GM21515 (cell line): ENCODE measurements around the gene CDCA3.
"Not testable (repeated sequence)": the region's sequence is repeated elsewhere in the genome, so short reads cannot be mapped to it uniquely, and the experiment has no call there.

Experiments used
- ATAC-seq: cut with Tn5 transposase; IDR thresholded peaks from one replicate; pipeline ENCODE4 v1.9.1; 2021; ENCODE audit not compliant: unreplicated experiment

The CDCA3 gene

DNA sequence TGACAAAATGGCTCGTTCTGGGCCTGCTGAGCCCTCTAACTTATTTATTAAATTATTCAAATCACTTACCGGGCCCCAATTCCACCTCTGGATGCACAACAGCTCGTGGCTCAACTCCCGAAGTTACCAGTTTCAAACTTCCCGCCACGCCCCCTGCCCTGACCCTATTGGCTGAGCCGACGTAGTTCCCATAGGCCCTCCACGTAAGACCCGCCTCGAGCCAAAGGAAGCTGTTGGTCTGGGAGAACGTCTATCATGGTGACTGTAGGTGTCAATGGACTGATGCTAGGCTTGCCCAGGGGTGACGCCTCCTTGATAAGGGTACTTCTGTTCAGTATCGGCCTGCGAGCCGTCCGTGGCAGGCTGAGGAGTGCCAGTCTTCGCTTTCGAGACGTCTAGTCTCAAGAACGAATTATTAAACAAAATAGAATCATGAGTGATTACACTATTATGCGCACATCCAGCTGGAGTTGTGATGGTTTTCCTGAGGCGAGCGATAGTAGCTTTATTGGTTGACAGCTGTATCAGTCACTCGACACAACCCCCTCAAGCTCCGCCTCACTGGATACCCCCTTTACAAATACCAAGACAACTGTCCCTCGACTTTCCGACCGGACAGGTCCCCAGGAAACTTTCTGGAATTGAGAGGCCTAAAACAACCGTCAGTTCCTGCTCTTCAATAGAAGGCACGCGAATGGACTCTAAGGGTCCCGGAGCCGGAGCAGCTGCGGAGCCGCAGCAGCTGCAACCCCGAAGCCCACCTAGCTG, at the start of gene CDCA3:
Gene CDCA3 (minus strand): TSS at position 134 of the 768 bp plus-strand sequence. CDS start 334 bp downstream, outside the sequence.
- peak; percentile 55 for ATAC-seq

DNA sequence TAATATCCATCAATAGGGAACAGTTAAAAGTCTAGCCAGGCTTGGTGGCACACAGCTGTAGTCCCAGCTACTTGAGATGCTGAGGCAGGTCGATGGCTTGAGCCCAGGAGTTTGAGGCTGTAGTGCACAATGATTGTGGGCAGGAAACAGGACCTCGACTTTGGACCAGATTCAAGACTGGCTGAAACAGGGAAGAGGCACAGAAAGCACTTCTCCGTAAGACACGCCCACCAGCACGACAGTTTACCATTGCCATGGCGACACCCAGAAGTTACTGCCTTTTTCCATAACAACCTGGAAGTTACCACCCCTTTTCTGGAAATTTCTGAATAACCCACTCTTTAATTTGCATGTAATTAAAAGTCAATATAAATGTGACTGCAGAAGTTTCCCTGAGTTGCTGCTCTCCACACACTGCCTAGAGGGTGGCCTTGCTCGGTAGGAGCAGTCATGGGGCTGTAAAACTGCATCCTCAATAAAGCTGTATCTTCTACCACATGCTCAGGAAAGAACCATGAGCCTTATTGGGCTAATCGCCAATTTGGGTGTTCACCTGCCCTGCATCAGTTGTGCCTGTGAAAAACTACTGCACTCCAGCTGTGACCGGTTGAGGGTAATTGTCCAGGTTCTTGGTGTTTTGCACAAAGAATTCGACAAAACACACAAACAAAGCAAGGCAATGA, 48.9 kb upstream of the CDCA3 start:
- ATAC-seq: no peak

DNA sequence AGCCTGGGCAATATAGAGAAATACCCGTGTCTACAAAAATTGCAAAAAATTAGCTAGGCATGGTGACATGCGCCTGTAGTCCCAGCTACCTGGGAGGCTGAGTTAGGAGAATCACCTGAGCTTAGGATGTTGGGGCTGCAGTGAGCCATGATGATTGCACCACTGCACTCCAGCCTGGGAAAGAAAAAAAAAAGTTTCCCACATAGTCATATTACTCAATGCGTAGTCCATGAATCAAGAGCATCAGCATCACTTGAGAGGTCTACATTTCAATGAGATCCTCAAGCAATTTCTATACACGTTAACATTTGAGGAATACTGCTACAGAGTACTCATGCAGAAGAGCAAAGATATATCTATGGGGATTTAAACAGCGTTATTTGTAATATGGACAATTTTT, 48.3 kb upstream of the CDCA3 start:
- ATAC-seq: no peak

DNA sequence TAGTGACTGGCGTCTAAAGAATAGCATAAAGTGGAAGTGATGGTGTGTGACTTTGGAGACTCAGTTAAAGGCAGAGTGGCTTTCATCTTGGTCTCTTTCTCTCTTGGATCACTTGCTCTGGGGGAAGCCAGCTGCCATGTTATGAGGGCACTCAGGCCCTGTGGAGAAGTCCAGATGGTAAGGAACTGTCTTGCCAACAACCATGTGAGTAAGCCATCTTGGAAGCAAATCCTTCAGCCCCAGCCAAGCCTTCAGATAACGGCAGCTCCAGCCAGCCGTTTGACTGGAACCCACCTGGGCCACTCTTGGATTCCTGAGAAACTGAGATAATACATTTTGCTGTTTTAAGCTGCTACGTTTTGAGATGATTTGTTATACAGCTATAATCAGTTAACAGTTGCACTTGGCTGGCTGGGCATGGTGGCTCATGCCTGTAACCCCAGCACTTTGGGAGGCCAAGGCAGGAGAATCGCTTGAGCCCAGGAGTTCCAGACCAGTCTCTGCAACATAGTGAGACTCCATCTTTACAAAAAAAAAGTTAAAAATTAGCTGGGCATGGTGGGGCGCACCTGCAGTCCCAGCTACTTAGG, 45.9 kb upstream of the CDCA3 start:
- ATAC-seq: no peak

GRCh38 chr12:6894321-6894720, 43.2 kb upstream of the CDCA3 start:
- no peak for ATAC-seq

- not testable (repeated sequence) for ATAC-seq
These were observed 41.6 kb upstream of the CDCA3 start for GRCh38 chr12:6892683-6893082.

DNA sequence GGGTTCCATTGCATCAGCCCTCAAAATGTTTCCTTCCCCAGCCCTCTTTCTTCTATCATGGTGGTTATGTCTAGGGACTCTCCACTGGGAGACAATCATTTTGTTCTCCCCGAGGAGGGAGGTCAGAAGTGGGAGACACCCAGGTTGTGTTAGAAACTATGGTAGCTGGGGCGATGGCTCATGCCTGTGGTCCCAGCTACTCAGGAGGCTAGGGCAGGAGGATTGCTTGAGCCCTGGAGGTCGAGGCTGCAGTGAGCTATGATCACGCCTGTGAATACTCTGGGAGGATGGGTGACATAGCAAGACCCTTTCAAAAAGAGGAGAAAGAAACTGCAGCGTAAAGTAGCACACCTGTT, 40.5 kb upstream of the CDCA3 start:
- ATAC-seq: no peak

- ATAC-seq: peak; percentile 94
These were observed 39.9 kb upstream of the CDCA3 start for GRCh38 chr12:6890789-6891645.

DNA sequence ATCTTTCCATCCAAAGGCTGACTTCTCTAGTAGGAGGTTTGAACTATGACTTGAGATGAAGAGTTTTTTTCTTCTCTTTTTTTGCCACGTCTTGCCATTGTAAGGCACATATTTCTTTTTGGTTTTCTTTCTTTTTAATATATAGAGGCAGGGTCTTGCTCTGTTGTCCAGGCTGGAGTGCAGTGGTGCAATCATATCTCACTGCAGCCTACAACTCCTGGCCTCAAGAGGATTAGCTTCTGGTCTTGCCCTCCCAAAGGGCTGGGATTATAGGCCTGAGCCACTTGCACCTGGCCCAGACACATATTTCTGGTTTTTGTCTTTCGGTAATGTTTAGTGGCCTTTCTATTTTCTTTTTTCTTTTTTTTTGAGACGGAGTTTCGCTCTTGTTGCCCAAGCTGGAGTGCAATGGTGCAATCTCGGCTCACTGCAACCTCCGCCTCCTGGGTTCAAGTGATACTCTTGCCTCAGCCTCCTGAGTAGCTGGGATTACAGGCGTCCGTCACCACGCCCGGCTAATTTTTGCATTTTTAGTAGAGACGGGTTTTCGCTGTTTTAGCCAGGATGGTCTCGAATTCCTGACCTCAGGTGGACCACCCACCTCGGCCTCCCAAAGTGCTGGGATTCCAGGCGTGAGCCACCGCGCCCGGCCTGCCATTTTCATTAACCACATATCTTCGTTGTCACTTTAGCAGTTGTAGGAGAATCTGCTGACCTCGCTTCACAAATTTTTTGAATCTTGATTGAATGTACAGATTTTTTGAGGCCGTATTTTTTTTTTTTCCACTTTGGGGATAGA, 38.9 kb upstream of the CDCA3 start:
- not testable (repeated sequence) for ATAC-seq

- not testable (repeated sequence) for ATAC-seq
These were observed 37.7 kb upstream of the CDCA3 start for GRCh38 chr12:6888794-6889193.

- no peak for ATAC-seq
These were observed 37.3 kb upstream of the CDCA3 start for GRCh38 chr12:6888360-6888759.

GRCh38 chr12:6887460-6887859, 36.4 kb upstream of the CDCA3 start:
- no peak for ATAC-seq

DNA sequence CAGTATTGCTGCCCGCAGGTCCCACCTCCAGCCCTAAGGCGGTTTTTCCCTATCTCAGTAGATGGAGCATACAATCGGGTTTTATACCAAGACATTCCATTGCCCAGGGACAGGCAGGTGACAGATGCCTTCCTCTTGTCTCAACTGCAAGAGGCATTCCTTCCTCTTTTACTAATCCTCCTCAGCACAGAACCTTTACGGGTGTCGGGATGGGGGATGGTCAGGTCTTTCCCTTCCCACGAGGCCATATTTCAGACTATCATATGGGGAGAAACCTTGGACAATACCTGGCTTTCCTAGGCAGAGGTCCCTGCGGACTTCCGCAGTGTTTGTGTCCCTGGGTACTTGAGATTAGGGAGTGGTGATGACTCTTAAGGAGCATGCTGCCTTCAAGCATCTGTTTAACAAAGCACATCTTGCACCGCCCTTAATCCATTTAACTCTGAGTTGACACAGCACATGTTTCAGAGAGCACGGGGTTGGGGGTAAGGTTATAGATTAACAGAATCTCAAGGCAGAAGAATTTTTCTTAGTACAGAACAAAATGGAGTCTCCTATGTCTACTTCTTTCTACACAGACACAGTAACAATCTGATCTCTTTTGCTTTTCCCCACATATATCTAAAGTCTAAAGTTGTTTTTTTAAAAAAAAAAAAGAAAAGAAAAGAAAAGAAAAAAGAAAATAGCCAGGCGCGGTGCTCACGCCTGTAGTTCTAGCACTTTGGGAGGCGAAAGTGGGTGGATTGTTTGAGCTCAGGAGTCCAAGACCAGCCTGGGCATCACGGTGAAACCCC, 35.3 kb upstream of the CDCA3 start:
- not testable (repeated sequence) for ATAC-seq

- no peak for ATAC-seq
These were observed 33.5 kb upstream of the CDCA3 start for GRCh38 chr12:6884539-6884938.

- ATAC-seq: no peak
These were observed 32.6 kb upstream of the CDCA3 start for GRCh38 chr12:6883683-6884082.

DNA sequence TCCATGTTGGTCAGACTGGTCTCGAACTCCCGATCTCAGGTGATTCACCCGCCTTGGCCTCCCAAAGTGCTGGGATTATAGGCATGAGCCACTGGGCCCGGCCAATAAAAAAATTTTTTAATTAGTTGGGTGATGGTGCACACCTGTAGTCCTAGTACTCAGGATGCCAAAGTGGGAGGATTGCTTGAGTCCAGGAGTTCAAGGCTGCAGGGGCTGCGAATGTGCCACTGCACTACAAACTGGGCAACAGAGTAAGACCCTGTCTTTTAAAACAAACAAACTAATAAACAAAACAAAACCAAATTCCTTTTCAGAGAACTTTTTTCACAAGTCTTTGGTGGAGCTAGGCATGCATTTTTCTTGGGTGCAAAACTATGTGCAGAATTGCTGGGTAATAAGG, 32.2 kb upstream of the CDCA3 start:
- ATAC-seq: no peak

DNA sequence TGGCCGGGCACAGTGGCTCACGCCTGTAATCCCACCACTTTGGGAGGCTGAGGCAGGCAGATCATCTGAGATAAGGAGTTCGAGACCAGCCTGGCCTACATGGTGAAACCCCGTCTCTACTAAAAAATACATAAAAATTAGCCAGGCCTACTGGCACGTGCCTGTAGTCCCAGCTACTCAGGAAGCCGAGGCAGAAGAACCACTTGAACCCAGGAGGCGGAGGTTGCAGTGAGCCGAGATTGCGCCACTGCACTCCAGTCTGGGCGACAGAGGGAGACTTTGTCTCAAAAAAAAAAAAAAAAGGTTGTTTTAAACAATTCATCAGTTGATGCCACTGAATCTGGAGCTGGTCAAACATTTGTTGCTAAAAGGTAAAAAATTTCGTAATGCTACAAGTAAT, 28.7 kb upstream of the CDCA3 start:
- ATAC-seq: not testable (repeated sequence)

- not testable (repeated sequence) for ATAC-seq
These were observed 22.9 kb upstream of the CDCA3 start for GRCh38 chr12:6874015-6874368.

- ATAC-seq: peak; percentile 55
These were observed 22.3 kb upstream of the CDCA3 start, which contains the start of gene SPSB2 for GRCh38 chr12:6873094-6874014. Gene SPSB2 (minus strand): TSS chr12:6873303. CDS start chr12:6872901, 402 bp downstream.
